SJSA1 (cell line): ENCODE results near the gene COPS9. TPM values are rescaled to one million over a fixed set of nuclear protein-coding genes. Genes with fewer than 3 reads are reported as not detected.
A peak's percentile ranks its signal among the peaks of the same experiment; 100 is the strongest.

ENCODE experiments used
- DNase-seq, 2 experiments: peaks; one replicate each; pipeline ENCODE4 v3.0.0-alpha.2; 2015 to 2020; ENCODE audit warnings: low spot score in 2 of 2, low read depth in 1 of 2
- H3K27ac ChIP-seq: fragments of 250-450 bp; sonication (Bioruptor Pico); 2 replicates; pipeline ENCODE4 v1.5.1; 2020; ENCODE audit warnings: mild to moderate bottlenecking, moderate library complexity
- H3K27me3 ChIP-seq: fragments of 250-450 bp; sonication (Bioruptor Pico); replicated peaks from 2 replicates; pipeline ENCODE4 v1.5.1; 2020; ENCODE audit warnings: mild to moderate bottlenecking, moderate library complexity
- H3K36me3 ChIP-seq: fragments of 250-450 bp; sonication (Bioruptor Pico); 2 replicates; pipeline ENCODE4 v1.5.1; 2020; ENCODE audit warnings: mild to moderate bottlenecking
- H3K4me1 ChIP-seq: fragments of 250-450 bp; sonication (Bioruptor Pico); replicated peaks from 2 replicates; pipeline ENCODE4 v1.6.1; 2021; ENCODE audit warnings: mild to moderate bottlenecking
- H3K4me3 ChIP-seq: fragments of 250-450 bp; sonication (Bioruptor Pico); 2 replicates; pipeline ENCODE4 v1.5.1; 2020; ENCODE audit warnings: mild to moderate bottlenecking
- H3K9me3 ChIP-seq: fragments of 250-450 bp; sonication (Bioruptor Pico); replicated peaks from 2 replicates; pipeline ENCODE4 v1.5.1; 2020; ENCODE audit warnings: mild to moderate bottlenecking
- total RNA-seq: library from RNA; depleted of rRNA; stranded (reverse); fragments of >200 nt; shearing (Covaris generic); gene quantifications from 2 replicates; pipeline ENCODE4 v1.2.3, GENCODE V29; 2014

Gene COPS9
- total RNA-seq, 1 experiment from 2014 or later = 176 TPM

DNA sequence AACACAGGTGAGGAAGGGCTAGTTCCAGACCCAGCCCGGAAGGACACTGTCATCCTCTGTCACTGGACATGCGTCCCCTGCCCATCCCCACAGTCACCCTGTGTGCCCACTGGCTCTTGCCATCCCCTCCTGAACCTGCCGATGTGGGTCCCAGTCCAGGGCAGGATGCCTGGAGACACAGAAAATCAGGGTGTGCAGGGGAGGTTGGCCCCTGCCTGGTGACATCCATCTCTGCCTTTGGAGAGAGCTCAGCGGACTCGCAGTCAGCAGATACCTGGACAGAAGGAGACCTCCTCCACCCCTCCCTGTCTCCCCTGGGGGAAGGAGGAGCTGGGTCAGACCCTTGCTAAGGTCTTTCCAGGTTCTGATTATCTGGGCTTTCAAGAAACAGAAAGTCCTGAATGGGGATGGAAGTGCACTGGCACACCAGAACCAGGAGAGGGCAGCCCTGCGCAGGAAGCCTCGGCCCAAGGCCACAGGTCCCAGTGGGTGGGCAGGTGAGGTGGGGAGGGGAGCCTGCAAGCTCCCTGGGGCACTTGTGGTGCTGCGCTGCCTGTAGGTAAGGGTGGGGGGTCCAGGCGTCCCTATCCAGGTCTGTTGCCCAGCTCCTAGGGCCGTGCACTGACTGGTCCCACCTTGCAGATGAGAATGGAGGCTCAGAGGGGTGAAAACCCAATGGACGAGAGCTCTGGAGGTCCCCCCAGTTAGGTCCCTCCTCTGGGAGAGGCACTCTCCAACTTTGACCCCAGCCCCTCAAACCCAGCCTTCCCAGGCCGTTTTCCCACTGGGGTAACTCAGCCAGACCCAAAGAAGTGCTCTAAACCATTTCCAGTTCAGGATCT is 14.1 kb upstream of the COPS9 start:
- H3K9me3 ChIP-seq = peaks cover 2% of the 10 kb centered on the region; the same call in 1 of the 2 replicates
- H3K27ac ChIP-seq = no peak overlapping the region
- H3K27me3 ChIP-seq = peaks cover 10% of the 10 kb centered on the region
- no peaks in the 10 kb centered on the region for H3K4me1 ChIP-seq
- no peak overlapping the region for H3K4me3 ChIP-seq
- H3K36me3 ChIP-seq = no peaks in the 10 kb centered on the region
- no peak for DNase-seq

DNA sequence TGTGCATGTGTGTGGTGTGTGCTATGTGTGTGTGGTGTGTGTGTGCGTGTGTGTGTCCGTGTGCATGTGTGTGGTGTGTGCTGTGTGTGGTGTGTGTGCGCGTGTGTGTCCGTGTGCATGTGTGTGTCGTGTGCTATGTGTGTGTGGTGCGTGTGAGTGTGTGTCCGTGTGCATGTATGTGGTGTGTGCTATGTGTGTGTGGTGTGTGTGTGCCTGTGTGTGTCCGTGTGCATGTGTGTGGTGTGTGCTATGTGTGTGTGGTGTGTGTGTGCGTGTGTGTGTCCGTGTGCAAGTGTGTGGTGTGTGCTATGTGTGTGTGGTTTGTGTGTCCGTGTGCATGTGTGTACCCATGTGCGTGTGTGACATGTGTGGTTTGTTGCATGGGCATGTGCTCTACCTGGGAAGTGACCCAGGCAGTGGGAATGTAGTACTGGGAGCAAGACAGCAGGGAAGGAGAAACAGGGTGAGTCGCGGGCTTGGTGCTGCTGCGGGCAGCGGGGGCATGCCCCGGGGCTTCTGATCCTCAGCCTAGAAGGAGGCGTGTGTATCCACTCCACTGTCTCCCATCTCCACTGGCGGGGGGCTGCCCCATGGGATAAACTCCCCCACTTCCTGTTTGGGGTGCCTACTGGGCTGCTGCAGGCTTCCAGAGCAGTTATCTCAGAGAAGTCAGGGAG is 11.9 kb upstream of the COPS9 start:
- Histone ChIP-seq H3K27ac (no peak overlapping the region), H3K27me3 (peaks cover 7% of the 10 kb centered on the region), H3K4me1 (0 out of 2 replicates have a peak, but pooled peaks cover 6% of the 10 kb centered on the region), H3K4me3 (no peak overlapping the region), H3K36me3 (no peaks in the 10 kb centered on the region), H3K9me3 (no peaks in the 10 kb centered on the region; the same call in 1 of the 2 replicates)
- no peak for DNase-seq

DNA sequence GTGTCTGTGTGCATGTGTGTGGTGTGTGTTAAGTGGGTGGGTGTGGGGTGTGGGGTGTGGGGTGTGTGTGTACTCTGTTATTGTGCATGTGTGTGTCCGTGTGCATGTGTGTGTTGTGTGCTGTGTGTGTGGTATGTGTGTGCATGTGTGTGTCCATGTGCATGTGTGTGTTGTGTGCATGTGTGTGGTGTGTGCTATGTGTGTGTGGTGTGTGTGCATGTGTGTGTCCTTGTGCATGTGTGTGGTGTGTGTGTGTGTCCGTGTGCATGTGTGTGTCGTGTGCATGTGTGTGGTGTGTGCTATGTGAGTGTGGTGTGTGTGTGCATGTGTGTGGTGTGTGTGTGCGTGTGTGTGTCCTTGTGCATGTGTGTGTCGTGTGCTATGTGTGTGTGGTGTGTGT is 11.3 kb upstream of the COPS9 start:
- Histone ChIP-seq H3K27me3 (peaks cover 4% of the 10 kb centered on the region), H3K36me3 (no peaks in the 10 kb centered on the region), H3K4me1 (0 out of 2 replicates have a peak, but pooled peaks cover 6% of the 10 kb centered on the region), H3K27ac (no peak overlapping the region), H3K9me3 (no peaks in the 10 kb centered on the region), H3K4me3 (no peak overlapping the region)
- DNase-seq = no peak

DNA sequence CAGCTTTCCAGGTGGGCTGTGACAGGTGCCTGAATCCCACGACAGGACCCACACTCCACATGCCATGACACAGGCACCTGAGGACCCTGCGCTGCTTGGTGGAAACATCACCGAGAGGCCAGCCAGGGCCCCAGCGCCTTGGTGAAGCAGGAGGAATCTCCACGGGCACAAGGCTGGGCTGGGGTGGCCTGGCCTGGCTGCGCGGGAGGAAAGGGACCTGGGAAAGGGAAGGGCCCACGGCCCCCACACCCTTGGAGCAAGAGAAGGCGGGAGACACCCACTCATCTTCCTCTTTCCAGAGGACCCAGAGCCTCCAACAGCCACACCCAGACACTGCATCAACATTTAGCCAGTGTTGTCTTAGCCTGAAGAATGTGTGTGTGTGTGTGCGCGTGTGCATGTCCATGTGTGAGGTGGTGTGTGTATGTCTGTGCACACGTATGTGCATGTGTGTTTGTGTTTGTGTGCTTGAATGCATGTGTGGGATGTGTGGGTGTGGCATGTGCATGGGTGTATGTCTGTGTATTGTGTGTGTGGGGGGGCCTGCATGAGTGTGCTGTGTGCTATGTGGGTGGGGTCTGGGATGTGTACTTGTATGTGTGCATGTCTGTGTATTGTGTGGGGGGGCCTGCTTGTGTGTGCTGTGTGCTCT is 10.6 kb upstream of the COPS9 start:
- Histone ChIP-seq H3K4me3 (no peak overlapping the region), H3K36me3 (no peaks in the 10 kb centered on the region), H3K4me1 (0 out of 2 replicates have a peak, but pooled peaks cover 6% of the 10 kb centered on the region), H3K9me3 (no peaks in the 10 kb centered on the region), H3K27ac (no peak overlapping the region), H3K27me3 (peaks cover 3% of the 10 kb centered on the region; the same call in 1 of the 2 replicates)
- DNase-seq = no peak

DNA sequence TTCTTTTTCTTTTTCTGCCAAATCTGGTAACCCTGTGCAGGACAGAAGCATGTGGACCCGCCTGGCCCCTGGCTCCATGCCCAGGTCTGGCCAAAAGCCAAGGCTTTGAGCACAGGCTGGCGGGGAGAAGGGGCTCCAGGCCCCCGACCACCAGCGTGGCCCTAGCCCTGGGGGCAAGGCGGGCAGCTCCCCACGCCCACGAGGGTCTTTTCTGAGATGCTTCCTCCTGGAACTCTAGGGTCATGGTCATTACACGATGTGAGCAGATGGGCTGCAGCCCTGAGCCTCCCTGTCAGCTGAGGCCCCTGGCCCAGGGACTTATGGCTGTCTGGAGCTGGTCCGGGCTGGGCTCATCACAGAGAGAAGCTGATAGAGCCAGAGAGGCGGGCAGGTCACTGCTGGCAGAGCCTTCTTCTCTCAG is 10.0 kb upstream of the COPS9 start:
- H3K9me3 ChIP-seq = no peaks in the 10 kb centered on the region
- peaks cover 9% of the 10 kb centered on the region; the same call in 1 of the 2 replicates for H3K27me3 ChIP-seq
- H3K4me1 ChIP-seq = 0 out of 2 replicates have a peak, but pooled peaks cover 6% of the 10 kb centered on the region
- no peak for DNase-seq
- H3K27ac ChIP-seq = no peak overlapping the region
- no peaks in the 10 kb centered on the region for H3K36me3 ChIP-seq
- no peak overlapping the region for H3K4me3 ChIP-seq

DNA sequence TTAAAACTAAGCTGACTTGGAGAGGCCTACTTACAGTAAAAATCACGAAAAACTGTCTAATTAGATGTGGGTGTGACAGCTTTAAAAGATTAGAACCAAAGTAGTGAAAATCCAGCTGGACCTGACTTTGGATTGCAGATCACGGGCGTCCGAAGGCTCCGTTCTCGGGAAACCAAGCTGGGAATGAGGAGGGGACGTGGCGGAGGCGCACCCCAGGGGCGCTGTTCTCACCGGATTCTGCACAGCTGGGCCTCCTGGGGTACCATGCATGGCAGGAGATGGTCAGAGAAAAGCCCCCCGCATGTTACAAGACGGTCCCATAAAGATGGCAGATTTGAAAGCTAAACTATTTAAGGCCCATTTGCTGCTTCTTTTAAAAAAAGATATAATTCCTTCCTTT is 9.4 kb upstream of the COPS9 start:
- no peak for DNase-seq
- no peak overlapping the region for H3K4me3 ChIP-seq
- H3K27ac ChIP-seq = no peak overlapping the region

DNA sequence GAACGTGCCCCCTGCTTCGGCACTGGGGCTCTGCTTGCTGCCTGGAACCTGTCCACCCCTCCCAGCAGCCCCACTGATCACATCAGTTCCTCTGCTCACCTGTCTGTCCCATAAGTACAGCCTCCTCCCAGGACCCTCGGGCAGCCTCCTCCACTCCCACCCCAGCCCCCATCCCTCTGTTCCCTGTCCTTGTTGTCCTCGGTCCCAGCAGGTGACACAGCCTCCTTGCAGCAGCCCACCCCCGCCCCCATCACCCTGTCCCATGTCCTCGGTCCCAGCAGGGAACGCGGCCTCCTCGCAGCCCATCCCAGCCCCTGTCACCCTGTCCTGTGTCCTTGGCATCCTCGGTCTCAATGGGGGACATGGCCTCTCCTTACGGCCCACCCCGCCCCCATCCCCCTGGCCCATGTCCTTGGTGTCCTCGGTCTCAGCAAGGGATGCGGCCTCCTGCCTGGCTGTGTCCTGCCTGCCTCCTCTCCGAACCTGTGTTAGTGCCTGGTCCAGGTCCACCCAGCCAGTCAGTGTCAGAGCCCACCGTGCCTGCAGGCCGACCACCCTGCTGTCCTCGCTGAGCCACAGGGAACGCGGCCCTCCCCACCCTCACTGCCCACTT is 8.7 kb upstream of the COPS9 start:
- no peaks in the 10 kb centered on the region for H3K36me3 ChIP-seq
- 0 out of 2 replicates have a peak, but pooled peaks cover 6% of the 10 kb centered on the region for H3K4me1 ChIP-seq
- H3K27ac ChIP-seq = no peak overlapping the region
- no peak for DNase-seq
- H3K27me3 ChIP-seq = peaks cover 14% of the 10 kb centered on the region; the same call in 1 of the 2 replicates
- no peaks in the 10 kb centered on the region for H3K9me3 ChIP-seq
- H3K4me3 ChIP-seq = no peak overlapping the region

More for the DNA sequence above, 9.4 kb upstream of the COPS9 start:
- Histone ChIP-seq H3K27me3 (peaks cover 13% of the 10 kb centered on the region; the same call in 1 of the 2 replicates), H3K36me3 (no peaks in the 10 kb centered on the region), H3K9me3 (no peaks in the 10 kb centered on the region), H3K4me1 (0 out of 2 replicates have a peak, but pooled peaks cover 6% of the 10 kb centered on the region)

DNA sequence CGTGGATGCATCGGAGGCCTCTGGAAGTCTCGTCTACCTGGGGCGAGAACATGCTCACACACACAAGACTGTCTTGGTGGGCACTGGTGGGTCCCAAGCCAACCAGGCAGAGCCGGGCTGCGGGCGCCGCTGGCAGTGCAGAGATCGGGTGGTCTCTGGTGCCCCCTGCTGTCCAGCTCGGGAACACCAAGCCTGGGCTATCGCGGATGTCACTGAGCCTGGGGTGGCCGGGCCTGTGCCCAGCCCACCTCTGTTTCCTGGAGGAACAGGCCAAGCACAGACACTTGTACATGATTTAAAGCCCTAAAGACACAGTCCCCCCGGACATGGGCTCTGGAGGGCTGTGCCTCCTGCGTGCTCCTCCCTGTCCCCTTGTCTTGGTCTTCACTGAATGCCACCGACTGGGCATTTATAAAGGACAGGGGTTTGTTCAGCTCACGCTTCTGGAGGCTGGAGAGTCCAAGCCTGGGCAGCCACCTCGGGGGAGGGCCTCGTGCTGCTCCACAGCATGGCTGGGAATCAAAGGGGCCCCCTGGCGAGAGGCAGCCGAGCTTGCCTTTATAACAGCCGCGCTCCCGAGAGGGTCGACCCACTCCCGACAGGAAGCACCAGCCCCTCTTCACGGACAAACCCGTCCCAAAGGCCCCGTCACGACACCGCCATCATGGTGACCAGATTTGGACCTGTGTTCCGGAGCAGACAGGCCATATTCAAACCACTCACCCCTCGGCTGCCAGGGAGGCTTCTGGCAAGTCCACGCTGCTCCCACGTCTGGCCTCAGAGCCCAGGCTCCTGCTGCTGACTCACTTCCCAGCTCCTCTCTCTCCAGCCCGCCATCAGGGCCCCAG is 7.9 kb upstream of the COPS9 start:
- Histone ChIP-seq H3K4me1 (0 out of 2 replicates have a peak, but pooled peaks cover 6% of the 10 kb centered on the region), H3K9me3 (no peaks in the 10 kb centered on the region), H3K4me3 (no peak overlapping the region), H3K36me3 (no peaks in the 10 kb centered on the region), H3K27ac (no peak overlapping the region), H3K27me3 (peaks cover 17% of the 10 kb centered on the region; the same call in 1 of the 2 replicates)
- peak; percentile 52 to 71 for DNase-seq

DNA sequence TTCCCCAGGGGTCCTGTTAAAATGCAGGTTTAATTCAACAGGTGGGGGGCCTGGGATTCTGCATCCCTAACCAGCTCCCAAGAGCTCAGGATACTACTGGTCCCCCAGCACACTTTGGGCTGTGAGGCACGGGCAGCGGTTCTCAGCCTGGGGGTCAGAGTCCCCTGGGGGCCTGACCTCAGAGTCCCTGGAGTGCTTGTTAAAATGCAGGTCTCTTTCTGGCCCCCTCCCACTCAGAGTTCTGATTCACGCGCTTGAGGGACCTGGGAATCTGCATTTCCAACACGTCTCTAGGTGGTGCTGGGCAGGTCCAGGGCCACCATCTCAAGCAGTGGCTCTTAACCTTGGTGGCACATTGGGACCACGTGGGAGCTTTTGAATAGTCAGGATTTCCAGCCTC is 7.2 kb upstream of the COPS9 start:
- Histone ChIP-seq H3K4me1 (0 out of 2 replicates have a peak, but pooled peaks cover 6% of the 10 kb centered on the region), H3K9me3 (no peaks in the 10 kb centered on the region), H3K27me3 (peaks cover 17% of the 10 kb centered on the region; the same call in 1 of the 2 replicates), H3K36me3 (no peaks in the 10 kb centered on the region), H3K4me3 (no peak overlapping the region), H3K27ac (no peak overlapping the region)
- DNase-seq = no peak

DNA sequence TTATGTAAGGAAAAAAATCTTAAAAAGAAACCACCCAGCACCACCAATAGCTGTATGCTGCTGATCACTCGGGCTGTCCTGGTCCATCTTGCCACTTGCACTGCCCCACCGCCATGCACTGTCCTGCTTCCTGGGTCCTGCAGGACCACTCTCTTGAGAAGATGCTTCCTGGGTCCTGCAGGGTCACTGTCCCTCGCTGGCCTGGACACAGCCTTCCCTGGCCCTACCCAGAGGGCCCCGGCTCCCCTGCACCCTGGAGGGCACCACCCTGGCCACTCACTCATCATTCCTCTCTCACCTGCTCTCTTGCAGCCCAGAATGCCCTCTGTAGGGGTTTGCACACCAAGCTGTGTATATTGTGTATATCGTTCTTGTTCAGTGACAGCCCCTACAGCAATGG is 6.8 kb upstream of the COPS9 start:
- DNase-seq = no peak
- no peak overlapping the region for H3K27ac ChIP-seq
- H3K9me3 ChIP-seq = no peaks in the 10 kb centered on the region
- no peaks in the 10 kb centered on the region for H3K36me3 ChIP-seq
- no peak overlapping the region for H3K4me3 ChIP-seq
- H3K27me3 ChIP-seq = peaks cover 17% of the 10 kb centered on the region; the same call in 1 of the 2 replicates
- 0 out of 2 replicates have a peak, but pooled peaks cover 6% of the 10 kb centered on the region for H3K4me1 ChIP-seq

DNA sequence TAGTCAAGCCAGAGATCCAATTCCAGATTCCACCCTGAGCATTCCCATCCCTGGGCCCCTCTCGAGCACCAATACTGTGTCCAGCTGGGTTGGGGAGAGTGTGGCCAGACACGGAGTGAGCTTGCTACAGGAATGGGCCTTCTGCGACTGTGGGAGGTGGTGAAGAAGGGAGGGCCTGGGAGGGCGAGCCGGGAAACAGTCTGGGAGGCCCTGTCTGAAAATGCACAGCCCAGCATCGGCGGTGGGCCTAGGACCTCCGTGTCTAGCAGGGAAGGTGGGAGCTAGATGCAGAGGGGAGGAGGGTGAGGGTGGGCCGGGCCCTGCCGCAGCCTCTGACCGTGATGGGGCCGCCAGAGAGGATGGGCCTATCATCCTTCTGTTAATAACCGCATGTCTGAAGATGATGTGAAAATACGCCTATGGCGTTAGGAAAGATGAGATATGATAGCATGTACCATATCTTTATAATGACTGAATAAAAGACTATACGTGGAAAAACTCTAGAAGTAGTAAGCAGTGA is 6.2 kb upstream of the COPS9 start:
- H3K9me3 ChIP-seq = no peaks in the 10 kb centered on the region
- no peak overlapping the region for H3K4me3 ChIP-seq
- H3K27me3 ChIP-seq = peaks cover 17% of the 10 kb centered on the region; the same call in 1 of the 2 replicates
- H3K36me3 ChIP-seq = no peaks in the 10 kb centered on the region
- no peak for DNase-seq
- H3K27ac ChIP-seq = no peak overlapping the region
- 0 out of 2 replicates have a peak, but pooled peaks cover 6% of the 10 kb centered on the region for H3K4me1 ChIP-seq

DNA sequence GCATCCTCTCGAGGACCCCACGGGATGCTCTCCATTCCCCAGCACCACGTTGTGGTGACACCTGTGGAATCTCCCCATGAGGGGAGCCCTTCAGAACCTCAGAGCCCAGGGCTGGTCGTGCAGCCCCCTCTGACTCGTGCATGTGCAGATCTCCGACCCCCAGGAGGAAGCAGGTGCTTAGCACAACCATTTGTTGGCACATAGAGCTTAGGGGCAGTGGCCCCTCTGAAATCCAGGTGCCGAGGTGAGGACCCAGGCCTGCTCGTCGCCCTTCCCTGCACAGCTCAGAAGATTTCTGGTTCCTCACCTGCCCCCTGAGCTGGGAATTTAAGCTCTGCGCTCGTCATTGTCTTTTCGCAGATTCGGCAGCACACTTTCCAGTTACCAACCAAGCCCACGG is 5.6 kb upstream of the COPS9 start:
- Histone ChIP-seq H3K27ac (no peak overlapping the region), H3K36me3 (no peaks in the 10 kb centered on the region), H3K4me3 (no peak overlapping the region), H3K27me3 (peaks cover 17% of the 10 kb centered on the region; the same call in 1 of the 2 replicates), H3K9me3 (no peaks in the 10 kb centered on the region), H3K4me1 (peaks cover 7% of the 10 kb centered on the region)
- no peak for DNase-seq
